Panc1 (cell line): ENCODE measurements around the gene IL31RA. TPM values are rescaled to one million over a fixed set of nuclear protein-coding genes. Genes with fewer than 3 reads are reported as not detected.

Experiments
- ATAC-seq: fragments of 200-7000 bp; cut with Tn5 transposase; 2 replicates; pipeline ENCODE4 v1.9.1; 2020; ENCODE audit warnings: mild to moderate bottlenecking, moderate library complexity
- BruUV-seq: library from RNA; stranded (reverse); fragments of 400-500 nt; replicated peaks from 2 replicates; lab custom pipeline; 2021; lab: Mats Ljungman, UMichigan
- CTCF ChIA-PET: fragments of 300-600 bp; sonication (Branson Sonifier 250); formaldehyde crosslinking; loops from one replicate; lab custom pipeline; 2022; ENCODE audit warnings: antibody characterized with exemption; lab: Charles Lee
- POLR2A ChIA-PET: fragments of 300-600 bp; sonication (Branson Sonifier 250); formaldehyde crosslinking; loops from one replicate; lab custom pipeline; 2022; ENCODE audit warnings: antibody characterized with exemption; lab: Charles Lee
- DNase-seq: peaks from one replicate; pipeline ENCODE4 v3.0.0-alpha.2; 2010; ENCODE audit warnings: low read depth, low spot score
- H3K27ac ChIP-seq: 2 replicates; pipeline ENCODE4 v1.5.1; 2011; ENCODE audit warnings: mild to moderate bottlenecking, low read length, inconsistent platforms
- H3K27me3 ChIP-seq: fragments of 200-500 bp; sonication (Bioruptor generic); 2 replicates; pipeline ENCODE4 v1.6.0; 2014; ENCODE audit warnings: low read length, inconsistent platforms; ENCODE audit not compliant: control insufficient read depth, insufficient read depth
- H3K36me3 ChIP-seq: fragments of 200-500 bp; sonication (Bioruptor generic); 2 replicates; pipeline ENCODE4 v1.5.1; 2014; ENCODE audit warnings: inconsistent platforms, mild to moderate bottlenecking, low read length, moderate library complexity; ENCODE audit not compliant: control insufficient read depth, insufficient read depth
- H3K4me1 ChIP-seq: 2 replicates; pipeline ENCODE4 v1.5.1; 2011; ENCODE audit warnings: inconsistent platforms, mild to moderate bottlenecking, low read length, moderate library complexity; ENCODE audit not compliant: control insufficient read depth, insufficient read depth
- H3K4me3 ChIP-seq, 2 experiments: 2 replicates each; pipeline ENCODE4 v1.5.1; 2011 to 2012; ENCODE audit warnings: low read depth in 2 of 2, low read length in 2 of 2, mild to moderate bottlenecking in 2 of 2, inconsistent platforms in 1 of 2, moderate library complexity in 1 of 2
- H3K9me3 ChIP-seq: fragments of 200-500 bp; sonication (Bioruptor generic); 2 replicates; pipeline ENCODE4 v1.5.1; 2014; ENCODE audit warnings: low read depth, mild to moderate bottlenecking, inconsistent platforms, low read length, moderate library complexity; ENCODE audit not compliant: control insufficient read depth, insufficient read depth
- CTCF ChIP-seq: fragments of 450-650 bp; IDR thresholded peaks from 2 replicates; pipeline ENCODE4 v1.5.1; 2017; ENCODE audit warnings: mild to moderate bottlenecking
- POLR2AphosphoS5 ChIP-seq: IDR thresholded peaks from 2 replicates; pipeline ENCODE4 v1.6.1; 2012; ENCODE audit warnings: mild to moderate bottlenecking, low read depth, low read length, moderate library complexity
- REST ChIP-seq, 2 experiments: IDR thresholded peaks; 2 replicates each; pipeline ENCODE4 v1.6.1; 2011 to 2012; ENCODE audit warnings: low read depth in 2 of 2, control low read depth in 1 of 2, low read length in 1 of 2, mild to moderate bottlenecking in 1 of 2, moderate library complexity in 1 of 2; ENCODE audit not compliant: insufficient read depth in 1 of 2
- SIN3A ChIP-seq: IDR thresholded peaks from 2 replicates; pipeline ENCODE4 v1.6.1; 2012; ENCODE audit warnings: low read depth, mild to moderate bottlenecking, low read length, moderate library complexity, borderline replicate concordance; ENCODE audit not compliant: insufficient read depth
- TCF7L2 ChIP-seq: IDR thresholded peaks from 2 replicates; pipeline ENCODE4 v1.6.1; 2011; ENCODE audit warnings: mild to moderate bottlenecking, low read depth, low read length, inconsistent platforms
- in situ Hi-C: cut with HindIII; loops from 2 replicates; pipeline ENCODE4 v1.10.0; 2016; ENCODE audit warnings: low sequenced_read_pairs, low pct_unique_long_range_greater_than_20kb
- intact Hi-C: fragments of 100-400 bp; cut with micrococcal nuclease; formaldehyde crosslinking; loops from one replicate; pipeline ENCODE4 v1.10.0; 2022; ENCODE audit not compliant: unreplicated experiment
- total RNA-seq: library from RNA; stranded (reverse); gene quantifications from one replicate; pipeline ENCODE4 v1.2.1, GENCODE V29; 2021; ENCODE audit not compliant: unreplicated experiment

IL31RA gene
- total RNA-seq, 1 experiment from 2014 or later, result 3.1 TPM

- in situ Hi-C loops, result no loop called here
- Histone ChIP-seq H3K9me3 (peaks cover 9% of the 10 kb centered on the region; the same call in 1 of the 2 replicates), H3K4me3 (no peak overlapping the region), H3K36me3 (no peaks in the 10 kb centered on the region), H3K4me1 (no peaks in the 10 kb centered on the region), H3K27me3 (no peaks in the 10 kb centered on the region), H3K27ac (no peak overlapping the region)
- TF ChIP-seq CTCF (no peak), SIN3A (no peak), POLR2AphosphoS5 (no peak), REST (IDR thresholded peaks at IDR 0.05; ENCODE audit: insufficient read depth in 1 of 2, low read depth in 2 of 2, low read length in 1 of 2) (no peak), TCF7L2 (no peak)
- ChIA-PET CTCF (no interaction called here), POLR2A (no interaction called here)
- intact Hi-C loops, result no loop called here
- BruUV-seq, result no TSS peak
- ATAC-seq (no peak), DNase-seq (no peak)
Observed at GRCh38 chr5:55841976-55842375, 9.2 kb upstream of the IL31RA start.

GRCh38 chr5:55847837-55848236, 3.3 kb upstream of the IL31RA start:
- intact Hi-C loops, result no loop called here
- Histone ChIP-seq H3K4me3 (no peak overlapping the region), H3K27ac (no peak overlapping the region), H3K4me1 (0 out of 2 replicates have a peak, but pooled peaks cover 4% of the 10 kb centered on the region), H3K9me3 (peaks cover 9% of the 10 kb centered on the region; the same call in 1 of the 2 replicates), H3K36me3 (no peaks in the 10 kb centered on the region), H3K27me3 (no peaks in the 10 kb centered on the region)
- ChIA-PET CTCF (no interaction called here), POLR2A (no interaction called here)
- TF ChIP-seq POLR2AphosphoS5, result no peak
- TF ChIP-seq TCF7L2, result no peak
- TF ChIP-seq SIN3A, result no peak
- TF ChIP-seq CTCF, result no peak
- no peak for TF ChIP-seq REST (IDR thresholded peaks at IDR 0.05; ENCODE audit: insufficient read depth in 1 of 2, low read depth in 2 of 2, low read length in 1 of 2)
- DNase-seq, result no peak
- in situ Hi-C loops, result no loop called here
- ATAC-seq, result no peak
- BruUV-seq, result no TSS peak
